Keratinocyte (primary cell): Measurements from ENCODE around the gene ALLC. TPM values are rescaled to one million over a fixed set of nuclear protein-coding genes. Genes with fewer than 3 reads are reported as not detected.

Experiments
- DNase-seq: peaks from one replicate; pipeline ENCODE4 v3.0.0-alpha.2; 2011; ENCODE audit warnings: low read depth, missing footprints, low spot score
- FAIRE-seq: peaks from 2 replicates; lab custom pipeline; 2011; peaks lifted over from hg19 to GRCh38; lab: Jason Lieb, UNC
- H2AFZ ChIP-seq: 2 replicates; pipeline ENCODE4 v1.6.0; 2012; ENCODE audit warnings: low read length, control low read depth, inconsistent platforms; ENCODE audit not compliant: control insufficient read depth
- H3K27ac ChIP-seq: 2 replicates; pipeline ENCODE4 v1.5.1; 2011; ENCODE audit warnings: low read length; ENCODE audit not compliant: control insufficient read depth, insufficient read depth
- H3K27me3 ChIP-seq: 3 replicates; pipeline ENCODE4 v1.6.0; 2011; ENCODE audit warnings: low read length; ENCODE audit not compliant: control insufficient read depth, insufficient read depth; ENCODE audit errors: extremely low read depth
- H3K36me3 ChIP-seq, 2 experiments: 2 replicates in 1 of 2; 3 replicates in 1 of 2; pipeline ENCODE4 v1.5.1; 2011; ENCODE audit warnings: low read length in 2 of 2, mild to moderate bottlenecking in 1 of 2; ENCODE audit not compliant: control insufficient read depth in 2 of 2, insufficient read depth in 2 of 2; ENCODE audit errors: extremely low read depth in 1 of 2
- H3K4me1 ChIP-seq: 3 replicates; pipeline ENCODE4 v1.5.1; 2011; ENCODE audit warnings: low read length; ENCODE audit not compliant: control insufficient read depth, insufficient read depth; ENCODE audit errors: extremely low read depth
- H3K4me2 ChIP-seq: 3 replicates; pipeline ENCODE4 v1.6.0; 2011; ENCODE audit warnings: low read depth, low read length; ENCODE audit not compliant: control insufficient read depth, insufficient read depth; ENCODE audit errors: extremely low read depth
- H3K4me3 ChIP-seq, 3 experiments: fragments of 200-600 bp in 1 of 3; sonication (generic) in 1 of 3; 2 replicates in 2 of 3; 3 replicates in 1 of 3; pipeline ENCODE4 v1.5.1; 2011 to 2016; ENCODE audit warnings: low read length in 3 of 3, mild to moderate bottlenecking in 3 of 3, control low read depth in 2 of 3, inconsistent platforms in 1 of 3, low read depth in 1 of 3, mixed read lengths in 1 of 3, mixed run types in 1 of 3, moderate library complexity in 1 of 3; ENCODE audit not compliant: control insufficient read depth in 2 of 3, insufficient read depth in 2 of 3; ENCODE audit errors: extremely low read depth in 1 of 3
- H3K79me2 ChIP-seq: 2 replicates; pipeline ENCODE4 v1.6.0; 2012; ENCODE audit warnings: low read length; ENCODE audit not compliant: control insufficient read depth, insufficient read depth
- H3K9ac ChIP-seq: 3 replicates; pipeline ENCODE4 v1.6.0; 2011; ENCODE audit warnings: low read length; ENCODE audit not compliant: control insufficient read depth, insufficient read depth; ENCODE audit errors: extremely low read depth
- H3K9me1 ChIP-seq: 3 replicates; pipeline ENCODE4 v1.6.0; 2011; ENCODE audit warnings: low read length; ENCODE audit not compliant: control insufficient read depth, insufficient read depth; ENCODE audit errors: extremely low read depth
- H3K9me3 ChIP-seq: 2 replicates; pipeline ENCODE4 v1.5.1; 2012; ENCODE audit warnings: low read depth, low read length; ENCODE audit not compliant: control insufficient read depth
- H4K20me1 ChIP-seq: 3 replicates; pipeline ENCODE4 v1.6.0; 2011; ENCODE audit warnings: low read length; ENCODE audit not compliant: control insufficient read depth, insufficient read depth; ENCODE audit errors: extremely low read depth
- EZH2 ChIP-seq: IDR thresholded peaks from one replicate; pipeline ENCODE4 v1.6.1; 2012; ENCODE audit warnings: inconsistent platforms, mild to moderate bottlenecking, low read length, moderate library complexity
- dilution Hi-C: fragments of 300-500 bp; cut with MboI; formaldehyde crosslinking; loops from one replicate; pipeline ENCODE4 v1.7.0; 2020; ENCODE audit warnings: low sequenced_read_pairs; ENCODE audit not compliant: extremely low pct_ligation_motif_present
- polyA plus RNA-seq, 5 experiments: library from polyadenylated mRNA; depleted of rRNA in 3 of 5; stranded (reverse) in 3 of 5; stranded (forward) in 1 of 5; unstranded in 1 of 5; fragments of >200 nt; gene quantifications; 1 replicate in 1 of 5; 2 replicates in 3 of 5; 3 replicates in 1 of 5; pipeline versions ENCODE4 v1.2.1 to v1.2.3, GENCODE V29; 2011 to 2012; ENCODE audit warnings: missing spikeins in 2 of 5, low read depth in 1 of 5, low replicate concordance in 1 of 5
- TF ChIP-seq, protein P1 (sequence below), 3 experiments: IDR thresholded peaks in 1 of 3; conservative IDR thresholded peaks in 1 of 3; optimal IDR thresholded peaks in 1 of 3; 2 replicates in 2 of 3; 3 replicates in 1 of 3; pipeline versions ENCODE3 to v1.5.1; 2011; ENCODE audit warnings: low read length in 3 of 3, mild to moderate bottlenecking in 3 of 3, moderate library complexity in 2 of 3, control low read depth in 1 of 3, inconsistent platforms in 1 of 3; ENCODE audit not compliant: insufficient read depth in 2 of 3; ENCODE audit errors: extremely low read depth in 1 of 3

The ALLC gene
- polyA plus RNA-seq, 1 donor (not counting 4 experiments of a cell fraction or from before 2014, with no cell fraction given): not detected

- Histone ChIP-seq H3K4me2 (no peak overlapping the region), H3K9ac (no peak overlapping the region), H3K4me1 (no peaks in the 10 kb centered on the region), H3K79me2 (no peaks in the 10 kb centered on the region), H3K36me3 (no peaks in the 10 kb centered on the region), H3K27ac (no peak overlapping the region), H3K27me3 (no peaks in the 10 kb centered on the region), H3K4me3 (no peak overlapping the region), H4K20me1 (no peaks in the 10 kb centered on the region), H2AFZ (no peak overlapping the region), H3K9me3 (no peaks in the 10 kb centered on the region), H3K9me1 (no peaks in the 10 kb centered on the region)
- TF ChIP-seq EZH2: no peak
- TF ChIP-seq, protein P1, sequence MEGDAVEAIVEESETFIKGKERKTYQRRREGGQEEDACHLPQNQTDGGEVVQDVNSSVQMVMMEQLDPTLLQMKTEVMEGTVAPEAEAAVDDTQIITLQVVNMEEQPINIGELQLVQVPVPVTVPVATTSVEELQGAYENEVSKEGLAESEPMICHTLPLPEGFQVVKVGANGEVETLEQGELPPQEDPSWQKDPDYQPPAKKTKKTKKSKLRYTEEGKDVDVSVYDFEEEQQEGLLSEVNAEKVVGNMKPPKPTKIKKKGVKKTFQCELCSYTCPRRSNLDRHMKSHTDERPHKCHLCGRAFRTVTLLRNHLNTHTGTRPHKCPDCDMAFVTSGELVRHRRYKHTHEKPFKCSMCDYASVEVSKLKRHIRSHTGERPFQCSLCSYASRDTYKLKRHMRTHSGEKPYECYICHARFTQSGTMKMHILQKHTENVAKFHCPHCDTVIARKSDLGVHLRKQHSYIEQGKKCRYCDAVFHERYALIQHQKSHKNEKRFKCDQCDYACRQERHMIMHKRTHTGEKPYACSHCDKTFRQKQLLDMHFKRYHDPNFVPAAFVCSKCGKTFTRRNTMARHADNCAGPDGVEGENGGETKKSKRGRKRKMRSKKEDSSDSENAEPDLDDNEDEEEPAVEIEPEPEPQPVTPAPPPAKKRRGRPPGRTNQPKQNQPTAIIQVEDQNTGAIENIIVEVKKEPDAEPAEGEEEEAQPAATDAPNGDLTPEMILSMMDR (optimal IDR thresholded peaks at IDR 0.05 in 1 of 3, IDR thresholded peaks at IDR 0.05 in 1 of 3, conservative IDR thresholded peaks at IDR 0.05 in 1 of 3; ENCODE audit: extremely low read depth in 1 of 3, insufficient read depth in 2 of 3, low read length in 3 of 3): no peak
- dilution Hi-C loops: no loop called here
- FAIRE-seq: no peak
- DNase-seq: no peak
These were observed 12.4 kb downstream of the ALLC start for GRCh38 chr2:3670376-3670775.

DNA sequence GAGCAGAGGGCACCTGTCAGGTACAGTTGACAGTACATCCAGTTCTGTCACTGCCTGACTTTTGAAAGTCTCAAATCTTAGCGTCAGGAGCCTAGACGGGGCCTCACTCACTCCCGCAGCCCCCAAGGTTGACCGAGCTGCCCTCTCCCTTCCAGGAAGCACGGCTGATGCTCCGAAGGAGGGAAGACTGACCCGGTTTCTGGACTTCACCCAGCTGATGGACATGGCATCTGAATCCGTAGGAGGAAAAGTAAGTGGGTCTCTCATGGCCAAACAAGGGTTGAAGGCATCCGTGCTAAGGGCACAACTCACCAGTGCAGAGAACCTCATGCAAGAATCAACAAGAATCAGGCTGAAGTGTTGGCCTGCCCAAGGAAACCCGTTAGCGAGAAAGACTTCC, 12.9 kb downstream of the ALLC start:
- no peaks in the 10 kb centered on the region for H3K27me3 ChIP-seq
- H3K4me3 ChIP-seq: no peak overlapping the region
- FAIRE-seq (no peak), DNase-seq (no peak)
- H3K9me3 ChIP-seq: no peaks in the 10 kb centered on the region
- H3K4me2 ChIP-seq: no peak overlapping the region
- H3K79me2 ChIP-seq: no peaks in the 10 kb centered on the region
- H3K4me1 ChIP-seq: no peaks in the 10 kb centered on the region
- no peaks in the 10 kb centered on the region for H4K20me1 ChIP-seq
- H3K9ac ChIP-seq: no peak overlapping the region
- no peak overlapping the region for H2AFZ ChIP-seq
- no peak overlapping the region for H3K27ac ChIP-seq
- TF ChIP-seq EZH2: no peak
- H3K36me3 ChIP-seq: no peaks in the 10 kb centered on the region
- H3K9me1 ChIP-seq: no peaks in the 10 kb centered on the region
- dilution Hi-C loops: no loop called here
